LNCaP clone FGC (cell line): ENCODE data around the gene KLHL7.

Experiments used
- DNase-seq: peaks from one replicate; pipeline ENCODE4 v3.0.0-alpha.2; 2011; ENCODE audit warnings: low read depth
- H3K4me3 ChIP-seq: 2 replicates; pipeline ENCODE4 v1.5.1; 2011; ENCODE audit warnings: mild to moderate bottlenecking, low read depth, low read length, control low read depth
- CTCF ChIP-seq: IDR thresholded peaks from 2 replicates; pipeline ENCODE4 v1.5.1; 2012; ENCODE audit warnings: mild to moderate bottlenecking; ENCODE audit not compliant: control insufficient read depth, insufficient read depth; ENCODE audit errors: extremely low read depth

The KLHL7 gene

GRCh38 chr7:23205909-23206767 is 100.6 kb downstream of the KLHL7 start:
- no peak for DNase-seq

GRCh38 chr7:23207021-23207420 is 101.4 kb downstream of the KLHL7 start:
- TF ChIP-seq CTCF, result no peak
- DNase-seq, result no peak
- no peak overlapping the region for H3K4me3 ChIP-seq

More at GRCh38 chr7:23205909-23206767, 100.6 kb downstream of the KLHL7 start:
- no peak overlapping the region for H3K4me3 ChIP-seq
- TF ChIP-seq CTCF, result no peak

- DNase-seq, result no peak
- no peak for TF ChIP-seq CTCF
- H3K4me3 ChIP-seq, result no peak overlapping the region
Observed at GRCh38 chr7:23207884-23208283, 102.3 kb downstream of the KLHL7 start.

- DNase-seq, result no peak
- no peak for TF ChIP-seq CTCF
- no peak overlapping the region for H3K4me3 ChIP-seq
Observed at GRCh38 chr7:23208316-23208715, 102.7 kb downstream of the KLHL7 start.

- TF ChIP-seq CTCF, result no peak
- no peak for DNase-seq
- no peak overlapping the region for H3K4me3 ChIP-seq
Observed at GRCh38 chr7:23210506-23210905, 104.9 kb downstream of the KLHL7 start.

GRCh38 chr7:23211589-23211988 is 106.0 kb downstream of the KLHL7 start:
- DNase-seq, result no peak
- TF ChIP-seq CTCF, result no peak
- no peak overlapping the region for H3K4me3 ChIP-seq

- H3K4me3 ChIP-seq, result no peak overlapping the region
- no peak for DNase-seq
- TF ChIP-seq CTCF, result no peak
Observed at GRCh38 chr7:23212395-23212794, 106.8 kb downstream of the KLHL7 start.
